GM12865 (cell line): Measurements from ENCODE around the gene DSCAM.

ENCODE experiments used
- DNase-seq: peaks from one replicate; pipeline ENCODE4 v3.0.0; 2010; ENCODE audit warnings: low read depth
- H3K4me3 ChIP-seq: 2 replicates; pipeline ENCODE4 v1.5.1; 2011; ENCODE audit warnings: mild to moderate bottlenecking, low read depth, low read length, control low read depth
- CTCF ChIP-seq: IDR thresholded peaks from 2 replicates; pipeline ENCODE4 v1.5.1; 2011; ENCODE audit warnings: low read length, control low read depth, low read depth, inconsistent platforms; ENCODE audit not compliant: insufficient read depth; ENCODE audit errors: missing control alignments

Gene DSCAM

GRCh38 chr21:40051801-40052200, 795.2 kb downstream of the DSCAM start:
- no peak overlapping the region for H3K4me3 ChIP-seq
- TF ChIP-seq CTCF, result no peak

GRCh38 chr21:40049931-40050290, 797.0 kb downstream of the DSCAM start:
- DNase-seq, result no peak
- no peak overlapping the region for H3K4me3 ChIP-seq
- TF ChIP-seq CTCF, result no peak

More at GRCh38 chr21:40051801-40052200, 795.2 kb downstream of the DSCAM start:
- no peak for DNase-seq

DNA sequence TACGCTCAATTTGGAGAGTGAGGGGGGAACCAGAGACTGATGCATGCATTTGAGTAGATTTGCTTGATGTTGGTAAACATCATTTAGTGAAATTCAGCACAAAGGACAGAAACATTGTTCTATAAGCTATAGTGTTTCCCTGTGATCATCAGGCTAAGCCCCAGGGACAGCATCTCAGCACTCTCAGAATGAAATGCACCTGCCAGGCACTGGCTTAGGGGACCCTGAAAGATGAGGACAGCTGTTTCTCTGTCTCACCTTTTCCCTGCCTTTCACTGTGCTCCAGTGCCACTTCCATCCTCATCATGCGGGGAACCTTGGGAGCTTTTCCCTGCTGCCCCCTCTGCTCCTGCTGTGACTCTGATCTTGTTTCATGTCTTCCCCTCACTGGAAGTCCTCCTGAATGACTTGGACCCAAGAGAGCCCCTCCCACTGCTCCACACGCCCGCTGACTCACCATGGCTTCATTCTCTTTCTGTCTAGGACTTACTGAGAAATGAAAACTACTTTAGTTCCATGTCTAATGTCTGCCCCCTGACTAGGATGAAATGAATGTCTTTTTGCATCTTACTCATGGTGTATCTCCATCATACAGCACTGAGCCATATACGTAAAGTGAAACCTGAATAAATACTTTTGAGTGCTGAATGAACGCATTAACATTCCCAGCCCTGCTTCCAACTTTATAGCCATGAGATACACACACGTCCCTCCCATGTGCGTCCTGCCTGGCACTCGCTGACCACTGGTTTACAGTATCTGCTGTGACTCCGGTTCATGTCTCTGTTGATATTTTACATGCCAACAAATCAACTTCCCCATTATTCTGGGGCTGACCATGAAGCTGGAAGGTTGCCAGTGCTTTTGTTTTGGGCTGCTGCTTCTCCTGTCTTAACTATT, 797.7 kb downstream of the DSCAM start:
- no peak overlapping the region for H3K4me3 ChIP-seq
- no peak for TF ChIP-seq CTCF
- DNase-seq, result no peak

DNA sequence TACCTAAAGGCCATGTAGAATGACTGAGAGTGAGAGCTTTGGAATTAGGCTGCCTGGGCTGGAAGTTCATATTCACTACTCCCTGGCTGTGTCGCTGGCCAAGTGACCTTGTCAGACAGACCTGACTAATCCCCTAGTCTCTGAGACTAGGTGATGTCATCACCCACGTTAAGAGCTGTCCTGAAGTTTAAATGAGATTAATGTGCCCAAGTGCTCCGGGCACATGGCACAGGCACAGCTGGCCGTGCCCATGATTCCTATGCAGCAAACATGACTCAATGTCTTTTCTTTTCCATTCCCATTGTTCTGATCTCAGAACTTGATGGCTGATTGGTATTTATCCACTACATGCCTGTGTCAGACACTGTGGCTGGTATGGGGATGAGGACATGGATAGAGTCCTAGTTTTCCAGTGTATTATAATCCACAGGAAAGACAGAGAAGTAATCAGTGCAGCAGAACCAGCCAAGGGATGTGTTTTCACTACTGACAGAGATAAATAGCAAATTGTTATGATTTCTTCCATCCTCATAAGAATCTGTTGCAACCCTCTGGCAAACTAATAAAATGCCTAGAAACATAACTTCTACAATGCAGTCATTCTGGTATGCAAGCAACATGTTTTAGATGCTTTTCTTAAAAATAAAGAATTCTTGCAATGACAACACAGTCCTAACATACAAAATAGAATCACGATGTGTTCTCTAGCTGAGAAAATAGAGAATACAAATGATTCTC, 798.8 kb downstream of the DSCAM start:
- no peak overlapping the region for H3K4me3 ChIP-seq
- no peak for TF ChIP-seq CTCF
- DNase-seq, result no peak

DNA sequence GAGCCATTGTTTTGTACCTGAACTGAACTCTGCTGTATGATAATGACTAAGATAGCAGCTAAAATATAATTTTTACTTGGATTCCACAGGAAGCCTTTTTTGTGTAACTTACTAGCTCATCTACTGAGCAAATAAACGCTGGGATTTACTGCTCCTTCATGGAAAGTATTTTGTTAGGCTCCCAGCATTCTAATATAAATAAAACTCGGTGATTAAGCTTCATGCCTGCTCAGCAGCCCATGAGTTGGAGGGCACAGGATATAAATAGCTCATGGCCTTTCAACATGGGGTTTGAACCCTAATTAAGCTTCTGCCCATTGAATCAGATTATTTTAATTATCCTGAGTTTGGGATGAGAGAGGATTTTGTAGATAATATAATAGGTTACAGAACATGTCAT, 799.7 kb downstream of the DSCAM start:
- DNase-seq, result no peak
- TF ChIP-seq CTCF, result no peak
- no peak overlapping the region for H3K4me3 ChIP-seq

- TF ChIP-seq CTCF, result no peak
- no peak for DNase-seq
Measured at GRCh38 chr21:40043866-40044265, 803.1 kb downstream of the DSCAM start.

GRCh38 chr21:40043423-40043822, 803.5 kb downstream of the DSCAM start:
- H3K4me3 ChIP-seq, result no peak overlapping the region
- no peak for DNase-seq
- TF ChIP-seq CTCF, result no peak

More at GRCh38 chr21:40043866-40044265, 803.1 kb downstream of the DSCAM start:
- no peak overlapping the region for H3K4me3 ChIP-seq
